Midbrain (tissue), 1 donor: ENCODE measurements around the gene GNG7.

Source experiments
- DNase-seq: peaks from one replicate; lab custom pipeline; 2025; lab: John Stamatoyannopoulos, UW

GNG7 gene

DNA sequence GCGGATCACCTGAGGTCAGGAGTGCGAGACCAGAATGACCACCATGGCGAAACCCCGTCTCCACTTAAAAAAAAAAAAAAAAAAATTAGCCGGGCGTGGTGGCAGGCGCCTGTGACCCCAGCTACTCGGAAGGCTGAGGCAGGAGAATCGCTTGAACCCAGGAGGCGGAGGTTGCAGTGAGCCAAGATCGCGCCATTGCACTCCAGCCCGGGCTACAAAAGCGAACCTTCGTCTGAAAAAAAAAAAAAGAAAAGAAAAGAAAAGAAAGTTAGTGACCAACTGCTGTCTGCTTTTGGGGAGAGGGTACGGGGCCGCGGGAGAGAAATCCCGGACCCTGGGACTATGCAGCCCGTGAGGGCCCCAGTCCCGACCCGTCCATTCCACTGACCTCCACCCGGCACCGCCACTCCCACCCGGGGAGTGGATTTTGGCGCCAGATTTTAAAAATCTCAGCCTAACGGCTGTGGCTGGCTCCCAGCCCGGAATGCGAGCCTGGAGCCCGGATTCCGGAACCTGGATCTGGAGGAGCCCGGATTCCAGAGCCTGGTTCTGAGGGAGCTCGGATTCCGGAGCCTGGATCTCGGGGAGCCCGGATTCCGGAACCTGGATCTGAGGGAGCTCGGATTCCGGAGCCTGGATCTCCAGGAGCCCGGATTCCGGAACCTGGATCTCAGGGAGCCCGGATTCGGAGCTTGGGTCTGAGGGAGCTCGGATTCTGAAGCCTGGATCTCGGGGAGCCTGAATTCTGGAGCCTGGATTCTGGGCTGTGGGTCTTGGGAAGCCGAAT, 239.7 kb downstream of the GNG7 start:
- DNase-seq = peak; percentile 85

- DNase-seq = no peak
Measured at GRCh38 chr19:2461751-2462634, 240.5 kb downstream of the GNG7 start.
